ENCODE measurements around the gene WNT1. TPM values are rescaled to one million over a fixed set of nuclear protein-coding genes. Genes with fewer than 3 reads are reported as not detected.

The WNT1 gene
- total RNA-seq, 1 donor from 2014 or later: not detected

Small RNA genes lying within 50 kb of the gene (small RNA-seq; reads per million reads assigned to genes)
- gene RNU6-940P (ENCODE audit: low replicate concordance): not detected

Other genes starting within 250 kb of the WNT1 start
- 28.8 TPM for gene ADCY6, start 189.2 kb upstream of the WNT1 start, total RNA-seq
- gene CACNB3, start 159.8 kb upstream of the WNT1 start, total RNA-seq: 42.8 TPM
- 53.1 TPM for gene DDX23, start 126.2 kb upstream of the WNT1 start, total RNA-seq
- gene RND1, start 112.5 kb upstream of the WNT1 start, total RNA-seq: 27.5 TPM
- 5.9 TPM for gene FKBP11, start 52.8 kb upstream of the WNT1 start, total RNA-seq
- 70.3 TPM for gene ARF3, start 20.8 kb upstream of the WNT1 start, total RNA-seq
- 6.6 TPM for gene WNT10B, start 6.6 kb upstream of the WNT1 start, total RNA-seq
- 11.1 TPM for gene DDN, start 21.1 kb downstream of the WNT1 start, total RNA-seq
- 19.4 TPM for gene PRKAG1, start 40.5 kb downstream of the WNT1 start, total RNA-seq
- gene KMT2D, start 82.5 kb downstream of the WNT1 start, total RNA-seq: 38.4 TPM
- 0.49 TPM for gene RHEBL1, start 91.7 kb downstream of the WNT1 start, total RNA-seq
- under 0.01 TPM for gene DHH, start 116.5 kb downstream of the WNT1 start, total RNA-seq
- gene LMBR1L, start 132.5 kb downstream of the WNT1 start, total RNA-seq: 59.5 TPM
- 782 TPM for gene TUBA1B, start 153.1 kb downstream of the WNT1 start, total RNA-seq
- gene TUBA1A, start 210.8 kb downstream of the WNT1 start, total RNA-seq: 6,946 TPM